Measurements from ENCODE around the gene ZNF226.
"Not testable (repeated sequence)": the region's sequence is repeated elsewhere in the genome, so short reads cannot be mapped to it uniquely, and the experiment has no call there.

- TF ChIP-seq POLR2AphosphoS5 (IDR thresholded peaks at IDR 0.05; ENCODE audit: borderline replicate concordance, low read depth, low read length); EZH2 (IDR thresholded peaks at IDR 0.05): not testable (repeated sequence)
Measured at GRCh38 chr19:44220761-44221160, 55.9 kb downstream of the ZNF226 start.

All from SK-N-MC (cell line).